Spleen (tissue), 7 donors: Measurements from ENCODE around the gene RFX1.

Experiments
- CTCF ChIP-seq, 11 experiments: fragments of 200-600 bp in 7 of 11; fragments of 450-650 bp in 4 of 11; sonication (generic) in 4 of 11; IDR thresholded peaks in 8 of 11; conservative IDR thresholded peaks in 3 of 11; 1 replicate in 7 of 11; 2 replicates in 4 of 11; pipeline versions ENCODE4 v1.4.0 to v1.8.0; 2016 to 2021; ENCODE audit warnings: antibody characterized with exemption in 11 of 11, inconsistent platforms in 4 of 11, mild to moderate bottlenecking in 1 of 11
- POLR2A ChIP-seq, 3 donors: fragments of 450-650 bp; IDR thresholded peaks; one replicate each; pipeline ENCODE4 v1.5.1; 2017; ENCODE audit warnings: antibody characterized with exemption in 3 of 3, mild to moderate bottlenecking in 1 of 3
- donor health status: DM: no; HTN: no; CAD: no; lungs with moderate emphysema.
- donor health status: DM: no; HTN: no; CAD: no.
- donor health status: DM: no; HTN: no; CAD: no.

- TF ChIP-seq CTCF (IDR thresholded peaks at IDR 0.05 in 8 of 11, conservative IDR thresholded peaks at IDR 0.05 in 3 of 11) (no peak), POLR2A (IDR thresholded peaks at IDR 0.05) (no peak)
Observed at GRCh38 chr19:13999085-13999484, 7.0 kb downstream of the RFX1 start.
